Keratinocyte (primary cell): Measurements from ENCODE around the gene DAP3. TPM values are rescaled to one million over a fixed set of nuclear protein-coding genes. Genes with fewer than 3 reads are reported as not detected.

Experiments used
- DNase-seq: peaks from one replicate; pipeline ENCODE4 v3.0.0-alpha.2; 2011; ENCODE audit warnings: low read depth, missing footprints, low spot score
- FAIRE-seq: peaks from 2 replicates; lab custom pipeline; 2011; peaks lifted over from hg19 to GRCh38; lab: Jason Lieb, UNC
- H2AFZ ChIP-seq: 2 replicates; pipeline ENCODE4 v1.6.0; 2012; ENCODE audit warnings: low read length, control low read depth, inconsistent platforms; ENCODE audit not compliant: control insufficient read depth
- H3K27ac ChIP-seq: 2 replicates; pipeline ENCODE4 v1.5.1; 2011; ENCODE audit warnings: low read length; ENCODE audit not compliant: control insufficient read depth, insufficient read depth
- H3K27me3 ChIP-seq: 3 replicates; pipeline ENCODE4 v1.6.0; 2011; ENCODE audit warnings: low read length; ENCODE audit not compliant: control insufficient read depth, insufficient read depth; ENCODE audit errors: extremely low read depth
- H3K36me3 ChIP-seq, 2 experiments: 2 replicates in 1 of 2; 3 replicates in 1 of 2; pipeline ENCODE4 v1.5.1; 2011; ENCODE audit warnings: low read length in 2 of 2, mild to moderate bottlenecking in 1 of 2; ENCODE audit not compliant: control insufficient read depth in 2 of 2, insufficient read depth in 2 of 2; ENCODE audit errors: extremely low read depth in 1 of 2
- H3K4me1 ChIP-seq: 3 replicates; pipeline ENCODE4 v1.5.1; 2011; ENCODE audit warnings: low read length; ENCODE audit not compliant: control insufficient read depth, insufficient read depth; ENCODE audit errors: extremely low read depth
- H3K4me2 ChIP-seq: 3 replicates; pipeline ENCODE4 v1.6.0; 2011; ENCODE audit warnings: low read depth, low read length; ENCODE audit not compliant: control insufficient read depth, insufficient read depth; ENCODE audit errors: extremely low read depth
- H3K4me3 ChIP-seq, 3 experiments: fragments of 200-600 bp in 1 of 3; sonication (generic) in 1 of 3; 2 replicates in 2 of 3; 3 replicates in 1 of 3; pipeline ENCODE4 v1.5.1; 2011 to 2016; ENCODE audit warnings: low read length in 3 of 3, mild to moderate bottlenecking in 3 of 3, control low read depth in 2 of 3, inconsistent platforms in 1 of 3, low read depth in 1 of 3, mixed read lengths in 1 of 3, mixed run types in 1 of 3, moderate library complexity in 1 of 3; ENCODE audit not compliant: control insufficient read depth in 2 of 3, insufficient read depth in 2 of 3; ENCODE audit errors: extremely low read depth in 1 of 3
- H3K79me2 ChIP-seq: 2 replicates; pipeline ENCODE4 v1.6.0; 2012; ENCODE audit warnings: low read length; ENCODE audit not compliant: control insufficient read depth, insufficient read depth
- H3K9ac ChIP-seq: 3 replicates; pipeline ENCODE4 v1.6.0; 2011; ENCODE audit warnings: low read length; ENCODE audit not compliant: control insufficient read depth, insufficient read depth; ENCODE audit errors: extremely low read depth
- H3K9me1 ChIP-seq: 3 replicates; pipeline ENCODE4 v1.6.0; 2011; ENCODE audit warnings: low read length; ENCODE audit not compliant: control insufficient read depth, insufficient read depth; ENCODE audit errors: extremely low read depth
- H3K9me3 ChIP-seq: 2 replicates; pipeline ENCODE4 v1.5.1; 2012; ENCODE audit warnings: low read depth, low read length; ENCODE audit not compliant: control insufficient read depth
- H4K20me1 ChIP-seq: 3 replicates; pipeline ENCODE4 v1.6.0; 2011; ENCODE audit warnings: low read length; ENCODE audit not compliant: control insufficient read depth, insufficient read depth; ENCODE audit errors: extremely low read depth
- EZH2 ChIP-seq: IDR thresholded peaks from one replicate; pipeline ENCODE4 v1.6.1; 2012; ENCODE audit warnings: inconsistent platforms, mild to moderate bottlenecking, low read length, moderate library complexity
- dilution Hi-C: fragments of 300-500 bp; cut with MboI; formaldehyde crosslinking; loops from one replicate; pipeline ENCODE4 v1.7.0; 2020; ENCODE audit warnings: low sequenced_read_pairs; ENCODE audit not compliant: extremely low pct_ligation_motif_present
- polyA plus RNA-seq, 5 experiments: library from polyadenylated mRNA; depleted of rRNA in 3 of 5; stranded (reverse) in 3 of 5; stranded (forward) in 1 of 5; unstranded in 1 of 5; fragments of >200 nt; gene quantifications; 1 replicate in 1 of 5; 2 replicates in 3 of 5; 3 replicates in 1 of 5; pipeline versions ENCODE4 v1.2.1 to v1.2.3, GENCODE V29; 2011 to 2012; ENCODE audit warnings: missing spikeins in 2 of 5, low read depth in 1 of 5, low replicate concordance in 1 of 5
- TF ChIP-seq, protein P1 (sequence below), 3 experiments: IDR thresholded peaks in 1 of 3; conservative IDR thresholded peaks in 1 of 3; optimal IDR thresholded peaks in 1 of 3; 2 replicates in 2 of 3; 3 replicates in 1 of 3; pipeline versions ENCODE3 to v1.5.1; 2011; ENCODE audit warnings: low read length in 3 of 3, mild to moderate bottlenecking in 3 of 3, moderate library complexity in 2 of 3, control low read depth in 1 of 3, inconsistent platforms in 1 of 3; ENCODE audit not compliant: insufficient read depth in 2 of 3; ENCODE audit errors: extremely low read depth in 1 of 3

DAP3 gene
- polyA plus RNA-seq, 1 donor (not counting 4 experiments of a cell fraction or from before 2014, with no cell fraction given) = 203 TPM

DNA sequence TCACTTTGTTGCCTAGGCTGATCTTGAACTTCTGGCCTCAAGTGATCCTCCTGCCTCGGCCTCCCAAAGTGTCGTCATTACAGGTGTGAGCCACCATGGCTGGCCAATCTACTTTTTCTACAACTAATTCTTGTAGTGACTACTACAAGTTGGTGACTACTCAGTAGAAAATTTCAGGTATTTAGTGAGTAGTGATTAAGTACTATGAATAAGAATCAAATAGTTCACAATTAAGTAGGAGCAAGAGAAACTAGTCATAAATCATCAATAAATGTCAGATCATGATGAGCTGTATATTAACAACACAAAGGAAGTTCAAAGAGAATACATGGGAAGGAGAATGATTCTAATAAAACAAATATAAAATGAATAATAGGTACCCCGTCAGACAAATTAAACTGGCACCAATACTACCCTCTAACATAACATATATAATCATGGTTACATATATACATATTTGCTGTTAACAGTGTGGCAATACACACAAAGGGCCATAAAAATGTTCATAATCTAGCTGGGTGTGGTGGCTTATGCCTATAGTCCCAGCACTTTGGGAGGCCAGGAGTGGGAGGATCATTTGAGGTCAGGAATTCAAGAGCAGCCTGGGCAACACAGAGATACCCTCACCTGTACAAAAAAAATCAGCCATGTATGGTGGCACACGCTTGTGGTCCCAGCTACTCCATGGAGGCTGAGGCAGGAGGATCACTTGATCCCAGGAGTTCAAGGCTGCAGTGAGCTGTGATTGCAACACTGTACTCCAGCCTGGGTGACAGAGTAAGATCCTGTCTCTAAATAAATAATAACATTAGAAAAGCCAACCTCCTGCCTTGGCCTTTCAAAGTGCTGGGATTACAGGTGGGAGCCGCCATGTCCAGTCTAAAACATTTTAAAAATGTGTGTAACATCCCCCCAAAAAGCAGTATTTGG is 19.4 kb upstream of the DAP3 start:
- H3K27me3 ChIP-seq = no peaks in the 10 kb centered on the region
- H3K36me3 ChIP-seq = peaks cover 16 to 38% of the 10 kb centered on the region in 2 experiments
- DNase-seq (no peak), FAIRE-seq (no peak)
- H4K20me1 ChIP-seq = no peaks in the 10 kb centered on the region
- H3K9ac ChIP-seq = no peak overlapping the region
- H3K27ac ChIP-seq = no peak overlapping the region
- no peaks in the 10 kb centered on the region for H3K9me1 ChIP-seq
- no peak overlapping the region for H3K4me3 ChIP-seq
- no peak overlapping the region for H2AFZ ChIP-seq
- TF ChIP-seq, protein P1, sequence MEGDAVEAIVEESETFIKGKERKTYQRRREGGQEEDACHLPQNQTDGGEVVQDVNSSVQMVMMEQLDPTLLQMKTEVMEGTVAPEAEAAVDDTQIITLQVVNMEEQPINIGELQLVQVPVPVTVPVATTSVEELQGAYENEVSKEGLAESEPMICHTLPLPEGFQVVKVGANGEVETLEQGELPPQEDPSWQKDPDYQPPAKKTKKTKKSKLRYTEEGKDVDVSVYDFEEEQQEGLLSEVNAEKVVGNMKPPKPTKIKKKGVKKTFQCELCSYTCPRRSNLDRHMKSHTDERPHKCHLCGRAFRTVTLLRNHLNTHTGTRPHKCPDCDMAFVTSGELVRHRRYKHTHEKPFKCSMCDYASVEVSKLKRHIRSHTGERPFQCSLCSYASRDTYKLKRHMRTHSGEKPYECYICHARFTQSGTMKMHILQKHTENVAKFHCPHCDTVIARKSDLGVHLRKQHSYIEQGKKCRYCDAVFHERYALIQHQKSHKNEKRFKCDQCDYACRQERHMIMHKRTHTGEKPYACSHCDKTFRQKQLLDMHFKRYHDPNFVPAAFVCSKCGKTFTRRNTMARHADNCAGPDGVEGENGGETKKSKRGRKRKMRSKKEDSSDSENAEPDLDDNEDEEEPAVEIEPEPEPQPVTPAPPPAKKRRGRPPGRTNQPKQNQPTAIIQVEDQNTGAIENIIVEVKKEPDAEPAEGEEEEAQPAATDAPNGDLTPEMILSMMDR (optimal IDR thresholded peaks at IDR 0.05 in 1 of 3, IDR thresholded peaks at IDR 0.05 in 1 of 3, conservative IDR thresholded peaks at IDR 0.05 in 1 of 3; ENCODE audit: extremely low read depth in 1 of 3, insufficient read depth in 2 of 3, low read length in 3 of 3) = no peak
- TF ChIP-seq EZH2 = no peak
- no peaks in the 10 kb centered on the region for H3K79me2 ChIP-seq
- dilution Hi-C loops = no loop called here
- H3K9me3 ChIP-seq = no peaks in the 10 kb centered on the region
- no peak overlapping the region for H3K4me2 ChIP-seq
- no peaks in the 10 kb centered on the region for H3K4me1 ChIP-seq

DNA sequence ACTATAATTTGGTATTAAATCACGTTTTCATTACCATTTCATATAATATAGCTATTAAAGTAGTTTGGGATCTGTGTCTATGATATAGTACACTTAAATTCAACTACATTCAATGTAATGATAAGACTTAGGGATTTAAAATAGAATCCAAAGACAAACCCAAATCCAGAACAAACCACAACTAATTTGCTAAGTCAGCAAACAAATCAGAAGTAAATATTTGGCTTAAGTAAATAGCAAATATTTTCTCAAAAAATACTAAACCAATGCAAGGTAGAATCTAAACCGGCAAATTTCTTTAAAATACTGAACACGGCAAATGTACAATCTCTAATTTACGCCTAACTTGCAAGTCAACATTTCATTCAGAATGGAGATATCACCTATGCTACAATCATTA is 17.1 kb upstream of the DAP3 start:
- H3K4me1 ChIP-seq = no peaks in the 10 kb centered on the region
- FAIRE-seq (no peak), DNase-seq (no peak)
- H3K79me2 ChIP-seq = no peaks in the 10 kb centered on the region
- TF ChIP-seq, protein P1 (optimal IDR thresholded peaks at IDR 0.05 in 1 of 3, IDR thresholded peaks at IDR 0.05 in 1 of 3, conservative IDR thresholded peaks at IDR 0.05 in 1 of 3; ENCODE audit: extremely low read depth in 1 of 3, insufficient read depth in 2 of 3, low read length in 3 of 3) = no peak
- TF ChIP-seq EZH2 = no peak
- no peaks in the 10 kb centered on the region for H3K9me3 ChIP-seq
- no peak overlapping the region for H3K27ac ChIP-seq
- H3K36me3 ChIP-seq = peaks cover 20 to 30% of the 10 kb centered on the region in 2 experiments
- no peaks in the 10 kb centered on the region for H3K27me3 ChIP-seq
- H3K4me2 ChIP-seq = no peak overlapping the region
- no peak overlapping the region for H3K4me3 ChIP-seq
- H3K9me1 ChIP-seq = no peaks in the 10 kb centered on the region
- no peak overlapping the region for H3K9ac ChIP-seq
- dilution Hi-C loops = no loop called here
- no peak overlapping the region for H2AFZ ChIP-seq
- H4K20me1 ChIP-seq = no peaks in the 10 kb centered on the region
